Neural crest cell (in vitro differentiated cells): Measurements from ENCODE around the gene FASTKD3. TPM values are rescaled to one million over a fixed set of nuclear protein-coding genes. Genes with fewer than 3 reads are reported as not detected.
A peak's percentile ranks its signal among the peaks of the same experiment; 100 is the strongest.

Experiments used
- DNase-seq: peaks from one replicate; pipeline ENCODE4 v3.0.0; 2021; ENCODE audit warnings: low read depth, mixed read lengths, low spot score
- H3K27ac Mint-ChIP-seq: one replicate; pipeline ENCODE4 v1.8.0; 2021; ENCODE audit warnings: mild to moderate bottlenecking, mixed read lengths; ENCODE audit not compliant: unreplicated experiment
- H3K27me3 Mint-ChIP-seq: 2 replicates; pipeline ENCODE4 v1.8.0; 2021; ENCODE audit warnings: low read depth, mild to moderate bottlenecking, mixed read lengths
- H3K36me3 Mint-ChIP-seq: 2 replicates; pipeline ENCODE4 v1.8.0; 2021; ENCODE audit warnings: low read depth, mild to moderate bottlenecking, mixed read lengths
- H3K4me1 Mint-ChIP-seq: 2 replicates; pipeline ENCODE4 v1.8.0; 2021; ENCODE audit warnings: mixed read lengths
- H3K4me3 Mint-ChIP-seq: one replicate; pipeline ENCODE4 v1.8.0; 2021; ENCODE audit warnings: mild to moderate bottlenecking, mixed read lengths
- H3K9me3 Mint-ChIP-seq: 2 replicates; pipeline ENCODE4 v1.8.0; 2021; ENCODE audit warnings: mixed read lengths
- CTCF ChIP-seq: fragments of 200-600 bp; sonication (generic); conservative IDR thresholded peaks from 2 replicates; pipeline ENCODE4 v1.5.0; 2021; ENCODE audit warnings: antibody characterized with exemption, mild to moderate bottlenecking
- total RNA-seq: library from RNA; stranded (reverse); gene quantifications from 2 replicates; pipeline ENCODE4 v1.2.1, GENCODE V29; 2021

The FASTKD3 gene
- total RNA-seq, 1 donor from 2014 or later = 12.2 TPM

GRCh38 chr5:7849681-7850394 is 19.0 kb downstream of the FASTKD3 start:
- Mint-ChIP-seq H3K9me3 (no peaks in the 10 kb centered on the region), H3K4me3 (peak overlapping the region; percentile 94), H3K4me1 (peaks cover 8% of the 10 kb centered on the region), H3K27me3 (peaks cover 22% of the 10 kb centered on the region), H3K36me3 (peaks cover 2% of the 10 kb centered on the region), H3K27ac (peak overlapping the region; percentile 27)
- DNase-seq = peak; percentile 34
- peak; percentile 29 for TF ChIP-seq CTCF

- TF ChIP-seq CTCF = no peak
- peaks cover 26% of the 10 kb centered on the region for H3K27me3 Mint-ChIP-seq
- H3K4me3 Mint-ChIP-seq = no peak overlapping the region
- peaks cover 8% of the 10 kb centered on the region for H3K4me1 Mint-ChIP-seq
- DNase-seq = no peak
- H3K36me3 Mint-ChIP-seq = no peaks in the 10 kb centered on the region
- no peak overlapping the region for H3K27ac Mint-ChIP-seq
- H3K9me3 Mint-ChIP-seq = no peaks in the 10 kb centered on the region
These were observed 20.5 kb downstream of the FASTKD3 start for GRCh38 chr5:7848296-7848695.

GRCh38 chr5:7846327-7846726 is 22.5 kb downstream of the FASTKD3 start:
- TF ChIP-seq CTCF = no peak

GRCh38 chr5:7845557-7845956 is 23.3 kb downstream of the FASTKD3 start:
- Mint-ChIP-seq H3K27me3 (peaks cover 26% of the 10 kb centered on the region), H3K27ac (no peak overlapping the region), H3K9me3 (peaks cover 7% of the 10 kb centered on the region), H3K4me3 (no peak overlapping the region), H3K4me1 (peaks cover 5% of the 10 kb centered on the region), H3K36me3 (no peaks in the 10 kb centered on the region)
- DNase-seq = no peak
- no peak for TF ChIP-seq CTCF

More at GRCh38 chr5:7846327-7846726, 22.5 kb downstream of the FASTKD3 start:
- peaks cover under 1% of the 10 kb centered on the region for H3K9me3 Mint-ChIP-seq
- no peak overlapping the region for H3K27ac Mint-ChIP-seq
- H3K36me3 Mint-ChIP-seq = no peaks in the 10 kb centered on the region
- H3K27me3 Mint-ChIP-seq = peaks cover 26% of the 10 kb centered on the region
- H3K4me3 Mint-ChIP-seq = no peak overlapping the region
- peaks cover 8% of the 10 kb centered on the region for H3K4me1 Mint-ChIP-seq
- no peak for DNase-seq

GRCh38 chr5:7844901-7845300 is 23.9 kb downstream of the FASTKD3 start:
- TF ChIP-seq CTCF = no peak
- H3K9me3 Mint-ChIP-seq = peaks cover 7% of the 10 kb centered on the region
- H3K27me3 Mint-ChIP-seq = peaks cover 26% of the 10 kb centered on the region
- no peak overlapping the region for H3K4me3 Mint-ChIP-seq
- DNase-seq = no peak
- H3K27ac Mint-ChIP-seq = no peak overlapping the region
- H3K36me3 Mint-ChIP-seq = no peaks in the 10 kb centered on the region
- H3K4me1 Mint-ChIP-seq = peaks cover 5% of the 10 kb centered on the region
